ENCODE results near the gene ROCK2.

ROCK2 gene

GRCh38 chr2:11352781-11353537, 8.5 kb upstream of the ROCK2 start:
- Histone ChIP-seq H3K27me3 (peaks cover 4% of the 10 kb centered on the region), H3K4me3 (ENCODE audit: low read depth in 1 of 2, low read length in 1 of 2) (no peak overlapping the region), H3K9me3 (no peaks in the 10 kb centered on the region), H3K27ac (no peak overlapping the region), H3K36me3 (no peaks in the 10 kb centered on the region), H3K4me1 (ENCODE audit: control insufficient read depth in 1 of 2, insufficient read depth in 1 of 2, low read depth in 1 of 2, low read length in 1 of 2) (no peaks in the 10 kb centered on the region)
- TF ChIP-seq, protein P1, sequence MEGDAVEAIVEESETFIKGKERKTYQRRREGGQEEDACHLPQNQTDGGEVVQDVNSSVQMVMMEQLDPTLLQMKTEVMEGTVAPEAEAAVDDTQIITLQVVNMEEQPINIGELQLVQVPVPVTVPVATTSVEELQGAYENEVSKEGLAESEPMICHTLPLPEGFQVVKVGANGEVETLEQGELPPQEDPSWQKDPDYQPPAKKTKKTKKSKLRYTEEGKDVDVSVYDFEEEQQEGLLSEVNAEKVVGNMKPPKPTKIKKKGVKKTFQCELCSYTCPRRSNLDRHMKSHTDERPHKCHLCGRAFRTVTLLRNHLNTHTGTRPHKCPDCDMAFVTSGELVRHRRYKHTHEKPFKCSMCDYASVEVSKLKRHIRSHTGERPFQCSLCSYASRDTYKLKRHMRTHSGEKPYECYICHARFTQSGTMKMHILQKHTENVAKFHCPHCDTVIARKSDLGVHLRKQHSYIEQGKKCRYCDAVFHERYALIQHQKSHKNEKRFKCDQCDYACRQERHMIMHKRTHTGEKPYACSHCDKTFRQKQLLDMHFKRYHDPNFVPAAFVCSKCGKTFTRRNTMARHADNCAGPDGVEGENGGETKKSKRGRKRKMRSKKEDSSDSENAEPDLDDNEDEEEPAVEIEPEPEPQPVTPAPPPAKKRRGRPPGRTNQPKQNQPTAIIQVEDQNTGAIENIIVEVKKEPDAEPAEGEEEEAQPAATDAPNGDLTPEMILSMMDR (IDR thresholded peaks at IDR 0.05) = no peak

GRCh38 chr2:11348209-11348749, 3.8 kb upstream of the ROCK2 start:
- Histone ChIP-seq H3K9me3 (no peaks in the 10 kb centered on the region), H3K27ac (no peak overlapping the region), H3K36me3 (no peaks in the 10 kb centered on the region), H3K4me1 (ENCODE audit: control insufficient read depth in 1 of 2, insufficient read depth in 1 of 2, low read depth in 1 of 2, low read length in 1 of 2) (peaks cover 5 to 9% of the 10 kb centered on the region in 2 experiments), H3K4me3 (ENCODE audit: low read depth in 1 of 2, low read length in 1 of 2) (no peak overlapping the region), H3K27me3 (peaks cover 4% of the 10 kb centered on the region)
- TF ChIP-seq, protein P1 (IDR thresholded peaks at IDR 0.05) = no peak

DNA sequence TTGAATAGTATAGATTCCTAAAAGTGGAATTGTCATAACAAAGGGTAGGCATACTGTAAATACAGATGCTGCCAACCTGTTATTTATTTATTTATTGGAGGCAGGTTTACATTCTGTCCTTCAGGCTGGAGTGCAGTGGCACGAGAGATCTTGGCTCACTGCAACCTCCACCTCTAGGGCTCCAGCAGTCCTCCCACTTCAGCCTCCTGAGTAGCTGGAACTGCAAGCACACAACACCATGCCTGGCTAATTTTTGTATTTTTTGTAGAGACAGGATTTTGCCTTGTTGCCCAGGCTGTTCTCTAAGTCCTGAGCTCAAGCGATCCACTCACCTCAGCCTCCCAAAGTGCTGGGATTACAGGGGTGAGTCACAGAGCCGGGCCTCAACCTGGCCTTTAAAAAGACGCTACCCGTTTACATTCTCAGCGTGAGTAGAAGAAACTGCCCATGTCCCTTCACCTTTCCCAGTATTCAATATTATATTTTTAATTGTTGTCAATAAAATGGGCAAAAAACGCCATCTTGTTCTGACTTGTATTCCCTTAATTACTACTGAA, 3.0 kb upstream of the ROCK2 start:
- TF ChIP-seq, protein P1 (IDR thresholded peaks at IDR 0.05) = no peak
- Histone ChIP-seq H3K9me3 (no peaks in the 10 kb centered on the region), H3K36me3 (no peaks in the 10 kb centered on the region), H3K4me3 (ENCODE audit: low read depth in 1 of 2, low read length in 1 of 2) (no peak overlapping the region), H3K27ac (no peak overlapping the region), H3K27me3 (peaks cover 4% of the 10 kb centered on the region), H3K4me1 (ENCODE audit: control insufficient read depth in 1 of 2, insufficient read depth in 1 of 2, low read depth in 1 of 2, low read length in 1 of 2) (peaks cover 13 to 17% of the 10 kb centered on the region in 2 experiments)

DNA sequence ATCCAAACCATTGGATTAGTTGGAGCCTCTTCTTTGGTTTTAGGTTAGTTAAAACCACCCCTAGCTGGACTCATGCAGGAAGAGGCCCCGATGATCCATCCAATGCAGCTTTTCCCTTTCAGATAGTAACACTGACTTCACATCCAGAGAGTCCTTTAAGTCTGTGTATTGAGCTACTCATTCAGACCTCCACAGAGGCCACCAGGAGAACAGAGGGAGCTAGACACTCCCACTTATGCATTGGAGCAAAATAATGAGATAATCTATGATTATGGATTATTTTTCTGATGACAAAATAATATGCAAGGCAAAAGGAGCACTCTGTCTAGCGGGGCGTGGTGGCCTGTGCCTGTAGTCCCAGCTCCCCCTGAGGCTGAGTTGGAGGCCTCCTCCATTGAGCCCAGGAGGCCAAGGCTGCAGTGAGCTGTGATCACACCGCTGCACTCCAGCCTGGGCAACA, 1.6 kb upstream of the ROCK2 start:
- Histone ChIP-seq H3K4me3 (ENCODE audit: low read depth in 1 of 2, low read length in 1 of 2) (no peak overlapping the region), H3K36me3 (no peaks in the 10 kb centered on the region), H3K4me1 (ENCODE audit: control insufficient read depth in 1 of 2, insufficient read depth in 1 of 2, low read depth in 1 of 2, low read length in 1 of 2) (peaks cover 18 to 27% of the 10 kb centered on the region in 2 experiments), H3K9me3 (no peaks in the 10 kb centered on the region), H3K27ac (no peak overlapping the region), H3K27me3 (peaks cover 4% of the 10 kb centered on the region)
- TF ChIP-seq, protein P1 (IDR thresholded peaks at IDR 0.05) = no peak

DNA sequence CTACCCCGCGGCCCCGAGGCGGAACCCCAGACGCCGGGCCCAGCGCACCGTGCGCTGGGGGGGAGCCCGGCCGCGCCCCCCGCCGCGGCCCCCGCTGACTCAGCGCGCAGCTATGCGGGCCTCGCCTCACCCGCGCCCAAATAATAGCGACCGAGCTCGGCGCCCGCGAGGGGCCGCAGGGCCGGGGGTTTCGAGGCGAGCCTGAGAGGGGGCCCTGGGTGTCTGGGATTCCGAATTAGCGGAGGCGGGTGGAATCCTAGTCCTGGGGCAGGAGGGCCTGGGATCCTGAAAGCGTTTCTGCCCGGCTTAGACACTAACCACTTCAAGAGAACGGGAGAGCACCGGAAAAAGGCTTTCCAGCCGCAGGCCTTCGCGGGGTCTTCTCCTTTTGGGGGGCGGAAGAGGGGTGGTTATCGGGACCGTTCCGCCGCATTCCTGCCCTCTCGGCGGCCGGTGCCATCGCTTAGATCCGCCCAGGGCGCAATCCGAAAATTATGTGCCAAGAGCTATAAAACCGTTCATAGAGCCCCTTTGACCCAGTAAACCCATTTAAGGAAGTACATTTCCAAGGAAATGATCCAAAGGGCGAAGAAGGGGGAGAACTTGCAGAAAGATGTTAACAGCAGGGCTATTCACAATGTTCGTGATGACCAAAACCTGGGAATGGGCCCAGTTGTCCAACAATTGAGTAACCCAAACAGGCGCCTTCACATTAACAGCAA, 681 bp upstream of the ROCK2 start:
- H3K4me1 ChIP-seq (ENCODE audit: control insufficient read depth in 1 of 2, insufficient read depth in 1 of 2, low read depth in 1 of 2, low read length in 1 of 2) = peaks cover 18 to 27% of the 10 kb centered on the region in 2 experiments

More for the DNA sequence above, 681 bp upstream of the ROCK2 start:
- peaks cover 1% of the 10 kb centered on the region for H3K27me3 ChIP-seq
- peak overlapping the region; percentile 74 for H3K27ac ChIP-seq
- no peaks in the 10 kb centered on the region for H3K9me3 ChIP-seq
- peak overlapping the region; percentile 69 to 84 for H3K4me3 ChIP-seq (ENCODE audit: low read depth in 1 of 2, low read length in 1 of 2)
- TF ChIP-seq, protein P1 (IDR thresholded peaks at IDR 0.05) = no peak
- no peaks in the 10 kb centered on the region for H3K36me3 ChIP-seq

Data from neutrophil (primary cell).